Transverse colon (tissue), 3 donors: ENCODE data around the gene TGIF1.

ENCODE experiments used
- CTCF ChIP-seq, 5 experiments: fragments of 200-600 bp in 3 of 5; fragments of 450-650 bp in 2 of 5; sonication (generic) in 3 of 5; IDR thresholded peaks; 1 replicate in 2 of 5; 2 replicates in 3 of 5; pipeline ENCODE4 v1.5.1; 2016 to 2017; ENCODE audit warnings: antibody characterized with exemption in 5 of 5, inconsistent platforms in 3 of 5, mild to moderate bottlenecking in 2 of 5, moderate library complexity in 1 of 5
- EP300 ChIP-seq: sonication (generic); formaldehyde crosslinking; IDR thresholded peaks from one replicate; pipeline ENCODE4 v1.6.1; 2017; ENCODE audit warnings: antibody characterized with exemption, low read depth

GRCh38 chr18:3425030-3425429 is 24.9 kb upstream of the TGIF1 start:
- TF ChIP-seq CTCF (IDR thresholded peaks at IDR 0.05) = no peak
- no peak for TF ChIP-seq EP300
